ENCODE measurements around the gene COA7. TPM values are rescaled to one million over a fixed set of nuclear protein-coding genes. Genes with fewer than 3 reads are reported as not detected.

COA7 gene
- total and polyA plus RNA-seq, 8 donors = 9.8 to 24.8 (median 13.2) TPM

GRCh38 chr1:52653207-52653849, 44.8 kb downstream of the COA7 start:
- no peaks in the 10 kb centered on the region for H3K4me1 ChIP-seq
- intact Hi-C loops (cut with DNase I) = no loop called here
- no peaks in the 10 kb centered on the region for H3K36me3 ChIP-seq
- H3K27ac ChIP-seq = no peak overlapping the region
- no peak for TF ChIP-seq CTCF (IDR thresholded peaks at IDR 0.05)
- H3K9me3 ChIP-seq = no peaks in the 10 kb centered on the region
- ATAC-seq (no peak), DNase-seq (no peak)
- no peaks in the 10 kb centered on the region for H3K27me3 ChIP-seq
- H3K4me3 ChIP-seq = no peak overlapping the region

GRCh38 chr1:52651904-52652303, 46.2 kb downstream of the COA7 start:
- intact Hi-C loops (cut with DNase I) = no loop called here
- H3K9me3 ChIP-seq = no peaks in the 10 kb centered on the region
- H3K4me1 ChIP-seq = no peaks in the 10 kb centered on the region
- no peak overlapping the region for H3K27ac ChIP-seq
- no peaks in the 10 kb centered on the region for H3K36me3 ChIP-seq
- no peaks in the 10 kb centered on the region for H3K27me3 ChIP-seq
- ATAC-seq (no peak), DNase-seq (no peak)
- TF ChIP-seq CTCF (IDR thresholded peaks at IDR 0.05) = no peak
- no peak overlapping the region for H3K4me3 ChIP-seq

- Histone ChIP-seq H3K27me3 (no peaks in the 10 kb centered on the region), H3K4me3 (no peak overlapping the region), H3K36me3 (no peaks in the 10 kb centered on the region), H3K4me1 (no peaks in the 10 kb centered on the region), H3K9me3 (no peaks in the 10 kb centered on the region), H3K27ac (no peak overlapping the region)
- no peak for DNase-seq
- intact Hi-C loops (cut with DNase I) = no loop called here
- no peak for ATAC-seq
- TF ChIP-seq CTCF (IDR thresholded peaks at IDR 0.05) = no peak
These were observed 52.9 kb downstream of the COA7 start for GRCh38 chr1:52645261-52645660.

- H3K27me3 ChIP-seq = no peaks in the 10 kb centered on the region
- H3K4me3 ChIP-seq = no peak overlapping the region
- intact Hi-C loops (cut with DNase I) = no loop called here
- no peak for DNase-seq
- H3K27ac ChIP-seq = no peak overlapping the region
- ATAC-seq = no peak
- H3K4me1 ChIP-seq = peaks cover 0 to 20% of the 10 kb centered on the region in 2 donors
- H3K9me3 ChIP-seq = no peaks in the 10 kb centered on the region
- H3K36me3 ChIP-seq = no peaks in the 10 kb centered on the region
- no peak for TF ChIP-seq CTCF (IDR thresholded peaks at IDR 0.05)
These were observed 56.8 kb downstream of the COA7 start for GRCh38 chr1:52641307-52641706.

GRCh38 chr1:52640697-52641096, 57.5 kb downstream of the COA7 start:
- H3K4me1 ChIP-seq = peaks cover 0 to 21% of the 10 kb centered on the region in 2 donors
- no peak overlapping the region for H3K27ac ChIP-seq
- intact Hi-C loops (cut with DNase I) = no loop called here
- ATAC-seq = no peak
- no peak overlapping the region for H3K4me3 ChIP-seq
- TF ChIP-seq CTCF (IDR thresholded peaks at IDR 0.05) = no peak
- no peaks in the 10 kb centered on the region for H3K9me3 ChIP-seq
- no peaks in the 10 kb centered on the region for H3K36me3 ChIP-seq
- no peak for DNase-seq
- no peaks in the 10 kb centered on the region for H3K27me3 ChIP-seq
